ENCODE data around the gene CHL1. TPM values are rescaled to one million over a fixed set of nuclear protein-coding genes. Genes with fewer than 3 reads are reported as not detected.

The CHL1 gene
- total and polyA plus RNA-seq, 2 of the 8 experiments (the other 6 are each of a cell fraction or from before 2014, with no cell fraction given): 0.05 to 0.99 TPM

DNA sequence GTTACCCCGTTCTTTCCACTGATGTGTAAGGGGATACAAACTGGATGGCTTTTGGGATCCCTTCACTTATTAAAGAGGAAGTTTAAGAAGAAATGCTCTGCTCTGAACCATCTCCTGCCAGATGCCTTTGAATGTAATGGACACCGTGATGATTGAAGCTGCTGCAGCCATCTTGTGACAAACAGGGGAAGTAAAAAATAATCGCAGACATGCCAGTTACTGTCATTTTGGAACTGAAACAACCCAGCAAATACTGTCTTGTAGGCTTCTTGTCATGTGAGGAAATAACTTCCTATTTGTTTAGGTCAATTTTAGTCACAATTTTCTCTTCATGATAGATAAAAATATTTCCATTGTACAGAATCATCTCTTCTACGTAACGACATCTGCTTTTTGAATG lies 224.0 kb downstream of the CHL1 start:
- Histone ChIP-seq H3K23ac (ENCODE audit: insufficient read length) (no peak overlapping the region), H3K56ac (replicated peaks; ENCODE audit: insufficient read length, low read depth, low read length) (no peak overlapping the region), H3K4me3 (ENCODE audit: extremely low read depth in 1 of 4, insufficient read depth in 2 of 4, low read depth in 3 of 4, low read length in 4 of 4) (no peak overlapping the region), H3K23me2 (ENCODE audit: low read depth, low read length) (no peaks in the 10 kb centered on the region; the same call in 1 of the 2 replicates), H3K27ac (ENCODE audit: low read depth, low read length) (no peak overlapping the region), H2BK5ac (ENCODE audit: low read depth, low read length) (no peak overlapping the region), H3K79me1 (ENCODE audit: low read depth, low read length) (no peaks in the 10 kb centered on the region), H3K9ac (replicated peaks in 1 of 4; ENCODE audit: extremely low read depth in 1 of 4, low read depth in 3 of 4, low read length in 3 of 4) (no peak overlapping the region), H2AFZ (ENCODE audit: low read length) (no peak overlapping the region), H4K5ac (ENCODE audit: insufficient read length, low read depth, low read length) (no peak overlapping the region), H3K27me3 (replicated peaks in 1 of 4; ENCODE audit: control insufficient read depth in 3 of 4, extremely low read depth in 1 of 4, insufficient read depth in 3 of 4, low read length in 3 of 4) (peaks cover 2 to 23% (median 22%) of the 10 kb centered on the region in 4 experiments), H3K4me2 (ENCODE audit: insufficient read depth in 1 of 2, low read depth in 2 of 2, low read length in 2 of 2) (no peak overlapping the region), H3K4ac (replicated peaks; ENCODE audit: insufficient read length, low read depth, low read length) (no peak overlapping the region), H2BK12ac (ENCODE audit: low read depth, low read length) (no peak overlapping the region), H4K20me1 (replicated peaks in 1 of 2; ENCODE audit: control insufficient read depth in 1 of 2, insufficient read depth in 2 of 2, low read length in 2 of 2) (no peaks in the 10 kb centered on the region), H2BK120ac (replicated peaks; ENCODE audit: low read depth, low read length) (no peak overlapping the region), H3K36me3 (ENCODE audit: control insufficient read depth in 2 of 4, insufficient read depth in 4 of 4, low read length in 3 of 4) (no peaks in the 10 kb centered on the region), H4K8ac (ENCODE audit: extremely low read depth, insufficient read depth, low read length) (no peak overlapping the region), H2BK20ac (ENCODE audit: low read length) (no peak overlapping the region), H3K9me3 (ENCODE audit: insufficient read depth in 2 of 2, low read depth in 1 of 2, low read length in 1 of 2) (no peaks in the 10 kb centered on the region), H2AK5ac (ENCODE audit: low read depth, low read length) (no peak overlapping the region), H3K79me2 (ENCODE audit: control insufficient read depth in 1 of 2, insufficient read depth in 2 of 2, low read length in 2 of 2) (no peaks in the 10 kb centered on the region), H4K91ac (replicated peaks; ENCODE audit: insufficient read length, low read length) (no peak overlapping the region), H3K18ac (ENCODE audit: extremely low read depth, low read length) (no peak overlapping the region), H2BK15ac (ENCODE audit: low read length) (no peak overlapping the region), H3K14ac (ENCODE audit: insufficient read length) (no peak overlapping the region), H3K4me1 (replicated peaks in 1 of 4; ENCODE audit: control insufficient read depth in 3 of 4, insufficient read depth in 4 of 4, low read length in 3 of 4) (no peaks in the 10 kb centered on the region)
- DNase-seq (ENCODE audit: low read depth in 1 of 2, low spot score in 2 of 2) (no peak), FAIRE-seq (no peak)
- no peak for TF ChIP-seq GABPA (IDR thresholded peaks at IDR 0.05; ENCODE audit: borderline replicate concordance, insufficient read depth, low read length)
- no peak for TF ChIP-seq TBP (IDR thresholded peaks at IDR 0.05; ENCODE audit: low read depth, low read length)
- TF ChIP-seq SRF (IDR thresholded peaks at IDR 0.05; ENCODE audit: low read depth, low read length): no peak
- TF ChIP-seq NRF1 (IDR thresholded peaks at IDR 0.05; ENCODE audit: low read depth, low read length): no peak
- TF ChIP-seq, protein P1, sequence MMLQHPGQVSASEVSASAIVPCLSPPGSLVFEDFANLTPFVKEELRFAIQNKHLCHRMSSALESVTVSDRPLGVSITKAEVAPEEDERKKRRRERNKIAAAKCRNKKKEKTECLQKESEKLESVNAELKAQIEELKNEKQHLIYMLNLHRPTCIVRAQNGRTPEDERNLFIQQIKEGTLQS (IDR thresholded peaks at IDR 0.05; ENCODE audit: insufficient read depth, low read depth, low read length): no peak
- TF ChIP-seq SIN3A (conservative IDR thresholded peaks at IDR 0.05 in 1 of 2, IDR thresholded peaks at IDR 0.05 in 1 of 2; ENCODE audit: low read depth in 1 of 2, low read length in 2 of 2): no peak
- TF ChIP-seq SP1 (IDR thresholded peaks at IDR 0.05; ENCODE audit: low read depth, low read length): no peak
- no peak for TF ChIP-seq PHF8 (conservative IDR thresholded peaks at IDR 0.05; ENCODE audit: low read depth, low read length)
- TF ChIP-seq, protein P2, sequence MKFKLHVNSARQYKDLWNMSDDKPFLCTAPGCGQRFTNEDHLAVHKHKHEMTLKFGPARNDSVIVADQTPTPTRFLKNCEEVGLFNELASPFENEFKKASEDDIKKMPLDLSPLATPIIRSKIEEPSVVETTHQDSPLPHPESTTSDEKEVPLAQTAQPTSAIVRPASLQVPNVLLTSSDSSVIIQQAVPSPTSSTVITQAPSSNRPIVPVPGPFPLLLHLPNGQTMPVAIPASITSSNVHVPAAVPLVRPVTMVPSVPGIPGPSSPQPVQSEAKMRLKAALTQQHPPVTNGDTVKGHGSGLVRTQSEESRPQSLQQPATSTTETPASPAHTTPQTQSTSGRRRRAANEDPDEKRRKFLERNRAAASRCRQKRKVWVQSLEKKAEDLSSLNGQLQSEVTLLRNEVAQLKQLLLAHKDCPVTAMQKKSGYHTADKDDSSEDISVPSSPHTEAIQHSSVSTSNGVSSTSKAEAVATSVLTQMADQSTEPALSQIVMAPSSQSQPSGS (IDR thresholded peaks at IDR 0.05; ENCODE audit: low read length): no peak
- TF ChIP-seq CHD2 (IDR thresholded peaks at IDR 0.05; ENCODE audit: low read length): no peak
- no peak for TF ChIP-seq YY1 (IDR thresholded peaks at IDR 0.05; ENCODE audit: low read depth, low read length)
- no peak for TF ChIP-seq TAF1 (IDR thresholded peaks at IDR 0.05; ENCODE audit: low read depth, low read length)
- TF ChIP-seq SP2 (IDR thresholded peaks at IDR 0.05; ENCODE audit: low read length): no peak
- ChIA-PET CTCF (ENCODE audit: partially characterized antibody) (no interaction called here), POLR2A (ENCODE audit: partially characterized antibody) (no interaction called here)
- 94% methylated on average over 5 of the region's 5 CpGs; no CpG with 5 or more reads in 1 of the 2 experiments for WGBS, 2 experiments (ENCODE audit: extremely low coverage in 1 of 2, insufficient coverage in 1 of 2, insufficient read length in 1 of 2, insufficient replicate concordance in 2 of 2, low coverage in 1 of 2, low lambda C conversion rate in 2 of 2, missing lambda C conversion rate in 1 of 2)
